ENCODE data around the gene LRFN2.

The LRFN2 gene

DNA sequence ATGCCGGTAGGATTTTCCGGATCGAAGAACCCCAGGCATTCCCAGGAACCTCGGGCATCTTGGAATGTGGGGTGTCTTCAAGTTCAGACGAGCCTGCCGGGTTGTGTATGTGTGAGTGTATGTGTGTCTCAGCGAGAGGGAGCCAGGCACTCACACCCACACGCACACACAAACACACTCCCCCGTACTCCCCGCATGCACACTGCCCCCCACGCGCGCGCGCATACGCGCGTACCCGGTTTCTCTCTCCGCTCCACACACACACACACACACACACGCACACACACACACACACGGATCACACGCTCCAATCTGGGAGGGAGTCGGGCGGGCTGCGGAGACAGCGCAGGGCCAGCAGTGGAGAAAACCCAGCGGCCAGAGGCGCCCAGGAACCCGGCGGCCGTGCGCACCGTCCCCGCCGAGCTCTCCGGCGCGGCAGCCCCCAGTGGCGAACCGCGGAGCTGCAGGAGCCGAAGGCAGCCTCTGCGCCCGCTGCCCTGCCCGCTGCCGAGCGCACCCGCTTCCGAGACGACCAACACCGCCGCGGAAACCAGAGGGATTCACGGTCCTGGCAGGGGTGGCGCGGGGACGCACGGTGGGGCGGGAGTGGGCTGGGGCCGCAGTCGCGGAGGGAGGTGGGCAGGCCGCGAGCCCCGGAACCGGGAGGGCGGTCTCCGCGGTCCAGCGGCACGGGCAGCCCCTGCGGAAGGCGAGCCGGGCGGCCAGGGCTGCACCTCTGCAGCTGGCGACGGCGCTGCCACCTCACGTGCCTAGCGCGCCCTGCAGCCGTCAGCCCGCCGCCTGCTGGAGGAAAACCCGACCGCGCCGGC is at the start of gene LRFN2:
Gene LRFN2 (minus strand): TSS at position 125 of the 830 bp plus-strand sequence.
- Histone ChIP-seq H3K4me1 (ENCODE audit: control insufficient read depth, insufficient read depth, low read length) (peaks cover 22% of the 10 kb centered on the region), H3K9me3 (ENCODE audit: control insufficient read depth in 2 of 2, low read length in 2 of 2) (no peaks in the 10 kb centered on the region), H3K9ac (ENCODE audit: low read length in 2 of 2) (peak within 1 kb of the TSS in 1 of 2 donors; percentile 22), H3K36me3 (ENCODE audit: control insufficient read depth in 2 of 2, insufficient read depth in 2 of 2, low read length in 2 of 2) (no peaks in the 10 kb centered on the region), H3K27me3 (ENCODE audit: control insufficient read depth in 1 of 2, insufficient read depth in 2 of 2, low read length in 2 of 2) (peaks cover 29 to 34% of the 10 kb centered on the region in 2 donors), H3K27ac (ENCODE audit: low read length) (no peak within 1 kb of the TSS), H3K4me3 (ENCODE audit: low read length in 2 of 2) (peak within 1 kb of the TSS; percentile 67 to 78)

DNA sequence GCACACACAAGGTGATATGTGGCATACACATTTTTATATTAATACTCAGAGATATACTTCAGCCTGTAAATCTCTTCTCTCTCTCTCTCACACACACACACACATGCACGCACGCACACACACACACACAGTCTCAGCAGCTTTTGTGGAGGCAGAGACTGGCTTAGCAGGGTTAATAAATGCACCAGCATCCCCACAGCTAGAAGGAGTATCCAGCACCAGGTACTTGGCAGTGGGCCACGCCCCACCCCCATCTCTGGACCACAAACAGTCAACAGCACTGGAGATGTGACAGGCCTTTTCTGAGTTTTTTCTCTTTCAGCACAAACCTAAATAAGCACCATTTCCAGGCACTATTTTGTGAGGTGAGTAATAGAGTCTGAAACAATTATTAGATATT is 47.3 kb upstream of the LRFN2 start:
- Histone ChIP-seq H3K27me3 (ENCODE audit: control insufficient read depth in 1 of 2, insufficient read depth in 2 of 2, low read length in 2 of 2) (peaks cover 0 to 8% of the 10 kb centered on the region in 2 donors), H3K4me1 (ENCODE audit: control insufficient read depth, insufficient read depth, low read length) (no peaks in the 10 kb centered on the region), H3K9me3 (ENCODE audit: control insufficient read depth in 2 of 2, low read length in 2 of 2) (no peaks in the 10 kb centered on the region), H3K36me3 (ENCODE audit: control insufficient read depth in 2 of 2, insufficient read depth in 2 of 2, low read length in 2 of 2) (no peaks in the 10 kb centered on the region), H3K9ac (ENCODE audit: low read length in 2 of 2) (no peak overlapping the region), H3K27ac (ENCODE audit: low read length) (no peak overlapping the region), H3K4me3 (ENCODE audit: low read length in 2 of 2) (no peak overlapping the region)

DNA sequence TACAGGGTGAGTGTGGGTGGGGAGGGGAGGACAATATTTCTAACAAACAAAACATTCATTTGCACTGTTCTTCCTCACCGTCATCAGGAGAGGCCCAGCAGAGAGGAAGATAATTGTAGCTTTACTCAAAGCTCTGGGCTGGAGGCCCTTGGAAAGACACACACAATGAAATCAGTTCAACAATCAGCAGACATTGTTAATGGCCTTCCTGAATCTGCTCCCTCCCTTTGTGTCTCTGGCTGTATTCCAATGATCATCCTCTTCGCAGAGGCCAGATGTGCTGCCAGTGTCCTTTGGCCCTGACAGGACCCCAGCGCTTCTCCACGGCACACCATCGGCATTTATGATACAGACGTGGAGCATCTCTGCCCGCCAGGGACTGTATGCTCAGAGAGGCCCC is 44.6 kb upstream of the LRFN2 start:
- Histone ChIP-seq H3K27ac (ENCODE audit: low read length) (no peak overlapping the region), H3K9me3 (ENCODE audit: control insufficient read depth in 2 of 2, low read length in 2 of 2) (no peaks in the 10 kb centered on the region), H3K27me3 (ENCODE audit: control insufficient read depth in 1 of 2, insufficient read depth in 2 of 2, low read length in 2 of 2) (peaks cover 0 to 8% of the 10 kb centered on the region in 2 donors), H3K36me3 (ENCODE audit: control insufficient read depth in 2 of 2, insufficient read depth in 2 of 2, low read length in 2 of 2) (no peaks in the 10 kb centered on the region), H3K4me1 (ENCODE audit: control insufficient read depth, insufficient read depth, low read length) (no peaks in the 10 kb centered on the region), H3K9ac (ENCODE audit: low read length in 2 of 2) (no peak overlapping the region), H3K4me3 (ENCODE audit: low read length in 2 of 2) (no peak overlapping the region)

DNA sequence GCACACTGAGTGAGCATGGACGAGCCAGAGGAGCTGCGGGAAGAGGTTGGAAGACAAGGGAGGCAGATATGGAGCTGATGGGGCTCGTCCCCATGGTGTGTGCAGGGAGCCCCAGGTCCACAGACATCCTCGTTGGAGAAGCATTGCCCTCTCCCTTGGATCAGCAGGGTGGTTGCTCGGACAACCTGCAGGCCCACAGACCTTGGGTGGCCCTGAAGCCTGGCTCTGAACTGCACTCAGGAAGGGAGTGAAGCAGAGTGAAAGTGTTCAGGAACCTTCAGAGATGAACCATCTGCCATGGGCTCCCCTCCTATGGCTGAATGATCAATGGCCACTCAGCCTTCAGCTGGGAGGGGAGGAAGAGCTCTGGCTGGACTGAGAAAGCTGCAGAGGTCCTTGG is 43.3 kb upstream of the LRFN2 start:
- H3K9ac ChIP-seq (ENCODE audit: low read length in 2 of 2) = no peak overlapping the region
- no peak overlapping the region for H3K27ac ChIP-seq (ENCODE audit: low read length)
- H3K4me1 ChIP-seq (ENCODE audit: control insufficient read depth, insufficient read depth, low read length) = no peaks in the 10 kb centered on the region
- H3K36me3 ChIP-seq (ENCODE audit: control insufficient read depth in 2 of 2, insufficient read depth in 2 of 2, low read length in 2 of 2) = no peaks in the 10 kb centered on the region
- H3K9me3 ChIP-seq (ENCODE audit: control insufficient read depth in 2 of 2, low read length in 2 of 2) = peaks cover 0 to 6% of the 10 kb centered on the region in 2 donors
- H3K27me3 ChIP-seq (ENCODE audit: control insufficient read depth in 1 of 2, insufficient read depth in 2 of 2, low read length in 2 of 2) = peaks cover 0 to 8% of the 10 kb centered on the region in 2 donors
- H3K4me3 ChIP-seq (ENCODE audit: low read length in 2 of 2) = no peak overlapping the region

DNA sequence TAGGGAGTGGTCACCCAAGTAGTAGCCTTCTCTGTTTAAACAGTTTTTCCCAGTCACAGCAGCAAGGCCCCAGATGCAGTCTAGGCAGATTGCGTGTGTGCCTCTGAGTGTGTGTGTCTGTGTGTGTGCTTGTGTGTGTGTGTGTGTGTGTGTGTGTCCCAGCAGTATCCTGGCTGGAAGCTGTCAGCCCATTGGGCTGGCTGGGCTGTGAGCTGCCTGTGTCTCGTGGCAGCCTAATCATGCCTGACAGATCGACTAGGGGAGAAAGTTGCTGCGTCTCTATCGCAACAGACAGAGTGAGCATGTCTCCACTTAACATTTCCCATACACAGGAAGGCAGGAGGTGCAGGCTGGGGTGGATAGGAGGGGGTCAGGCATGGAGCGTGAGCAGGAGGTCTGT is 42.9 kb upstream of the LRFN2 start:
- no peak overlapping the region for H3K27ac ChIP-seq (ENCODE audit: low read length)
- H3K4me1 ChIP-seq (ENCODE audit: control insufficient read depth, insufficient read depth, low read length) = no peaks in the 10 kb centered on the region
- no peak overlapping the region for H3K4me3 ChIP-seq (ENCODE audit: low read length in 2 of 2)
- peaks cover 0 to 8% of the 10 kb centered on the region in 2 donors for H3K9me3 ChIP-seq (ENCODE audit: control insufficient read depth in 2 of 2, low read length in 2 of 2)
- H3K36me3 ChIP-seq (ENCODE audit: control insufficient read depth in 2 of 2, insufficient read depth in 2 of 2, low read length in 2 of 2) = no peaks in the 10 kb centered on the region
- H3K9ac ChIP-seq (ENCODE audit: low read length in 2 of 2) = no peak overlapping the region
- peaks cover 0 to 8% of the 10 kb centered on the region in 2 donors for H3K27me3 ChIP-seq (ENCODE audit: control insufficient read depth in 1 of 2, insufficient read depth in 2 of 2, low read length in 2 of 2)

DNA sequence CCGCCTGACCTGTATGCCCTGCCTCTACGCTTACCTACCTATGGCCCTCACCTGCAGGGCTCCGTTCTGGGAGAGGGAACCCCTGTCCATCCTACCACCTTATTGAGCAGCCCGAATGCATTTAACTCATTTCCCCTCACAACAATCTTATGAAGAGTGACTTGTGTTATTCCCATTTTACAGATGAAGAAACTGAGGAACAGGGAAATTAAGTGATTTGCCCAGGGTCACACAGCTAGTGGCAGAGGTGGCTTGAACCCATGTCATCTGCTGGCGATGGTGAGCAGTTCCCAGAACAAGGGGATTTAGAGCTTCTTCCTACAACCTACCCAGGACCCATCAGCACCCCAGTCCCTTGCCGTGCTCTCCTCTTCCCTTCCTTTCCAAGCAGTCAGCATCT is 42.3 kb upstream of the LRFN2 start:
- Histone ChIP-seq H3K9ac (ENCODE audit: low read length in 2 of 2) (no peak overlapping the region), H3K4me3 (ENCODE audit: low read length in 2 of 2) (no peak overlapping the region), H3K36me3 (ENCODE audit: control insufficient read depth in 2 of 2, insufficient read depth in 2 of 2, low read length in 2 of 2) (no peaks in the 10 kb centered on the region), H3K9me3 (ENCODE audit: control insufficient read depth in 2 of 2, low read length in 2 of 2) (peaks cover 0 to 10% of the 10 kb centered on the region in 2 donors), H3K27ac (ENCODE audit: low read length) (no peak overlapping the region), H3K27me3 (ENCODE audit: control insufficient read depth in 1 of 2, insufficient read depth in 2 of 2, low read length in 2 of 2) (peaks cover 0 to 8% of the 10 kb centered on the region in 2 donors), H3K4me1 (ENCODE audit: control insufficient read depth, insufficient read depth, low read length) (no peaks in the 10 kb centered on the region)

DNA sequence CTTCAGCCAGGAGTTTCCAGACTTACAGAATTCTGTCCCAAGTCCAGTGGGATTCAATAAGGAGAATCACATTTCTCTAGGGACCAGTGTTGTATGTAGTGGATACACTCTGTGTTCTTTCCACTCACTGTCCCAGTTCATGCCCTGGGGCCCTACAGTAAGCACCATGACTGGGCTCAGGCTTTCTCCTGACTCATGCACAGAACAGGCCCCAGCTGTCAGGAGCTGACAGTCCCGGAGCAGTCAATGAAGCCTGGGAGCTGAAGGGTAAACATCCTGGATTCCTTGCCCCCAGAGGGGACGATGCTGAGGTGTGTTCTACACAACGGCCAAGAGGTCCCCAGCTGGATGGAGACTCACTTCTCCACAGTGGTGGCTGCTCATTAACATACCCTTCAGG is 40.2 kb upstream of the LRFN2 start:
- no peak overlapping the region for H3K9ac ChIP-seq (ENCODE audit: low read length in 2 of 2)
- no peaks in the 10 kb centered on the region for H3K36me3 ChIP-seq (ENCODE audit: control insufficient read depth in 2 of 2, insufficient read depth in 2 of 2, low read length in 2 of 2)
- H3K4me1 ChIP-seq (ENCODE audit: control insufficient read depth, insufficient read depth, low read length) = no peaks in the 10 kb centered on the region
- no peak overlapping the region for H3K27ac ChIP-seq (ENCODE audit: low read length)
- peaks cover 0 to 10% of the 10 kb centered on the region in 2 donors for H3K9me3 ChIP-seq (ENCODE audit: control insufficient read depth in 2 of 2, low read length in 2 of 2)
- H3K4me3 ChIP-seq (ENCODE audit: low read length in 2 of 2) = no peak overlapping the region
- H3K27me3 ChIP-seq (ENCODE audit: control insufficient read depth in 1 of 2, insufficient read depth in 2 of 2, low read length in 2 of 2) = peaks cover 0 to 8% of the 10 kb centered on the region in 2 donors

DNA sequence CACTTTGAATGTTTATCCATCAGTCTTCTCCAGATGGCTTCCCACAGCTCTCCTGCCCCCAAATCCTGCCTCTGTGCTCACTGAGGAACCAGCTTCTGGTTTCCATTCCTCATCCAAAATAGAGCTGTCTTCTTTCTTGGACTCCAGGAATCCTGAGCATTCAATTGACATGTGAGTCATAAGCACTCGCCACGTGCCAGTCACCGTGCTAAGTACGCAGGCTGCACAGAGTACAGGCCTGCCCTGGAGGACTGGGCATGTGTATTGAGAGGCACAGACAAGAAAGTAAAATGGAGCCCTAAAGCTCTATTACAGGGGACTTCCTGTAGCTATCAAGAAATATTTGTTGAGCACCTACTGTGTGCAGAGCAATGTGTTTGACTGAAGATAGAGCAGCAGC is 39.7 kb upstream of the LRFN2 start:
- Histone ChIP-seq H3K9ac (ENCODE audit: low read length in 2 of 2) (no peak overlapping the region), H3K36me3 (ENCODE audit: control insufficient read depth in 2 of 2, insufficient read depth in 2 of 2, low read length in 2 of 2) (no peaks in the 10 kb centered on the region), H3K27me3 (ENCODE audit: control insufficient read depth in 1 of 2, insufficient read depth in 2 of 2, low read length in 2 of 2) (peaks cover 0 to 8% of the 10 kb centered on the region in 2 donors), H3K4me1 (ENCODE audit: control insufficient read depth, insufficient read depth, low read length) (no peaks in the 10 kb centered on the region), H3K4me3 (ENCODE audit: low read length in 2 of 2) (no peak overlapping the region), H3K9me3 (ENCODE audit: control insufficient read depth in 2 of 2, low read length in 2 of 2) (peaks cover 0 to 10% of the 10 kb centered on the region in 2 donors), H3K27ac (ENCODE audit: low read length) (no peak overlapping the region)

DNA sequence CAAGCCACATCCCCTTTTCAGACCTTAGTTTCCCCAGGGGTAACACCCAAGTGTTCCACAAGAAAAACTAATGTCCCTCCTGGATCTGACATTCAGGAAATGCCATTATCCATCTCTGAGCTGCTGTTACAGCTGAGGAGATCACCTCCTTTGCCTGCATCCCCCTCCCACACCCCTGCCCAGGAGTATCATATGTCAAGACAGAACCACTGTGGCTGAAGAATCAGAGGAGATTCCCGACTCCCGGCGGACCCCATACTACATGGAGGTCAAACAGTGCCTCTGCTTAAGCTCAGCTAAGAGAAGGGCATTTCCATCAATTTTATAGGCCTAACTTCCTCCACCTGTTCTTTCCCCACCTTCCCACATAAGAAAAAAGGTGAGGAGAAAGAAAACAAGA is 36.8 kb upstream of the LRFN2 start:
- H3K4me3 ChIP-seq (ENCODE audit: low read length in 2 of 2) = no peak overlapping the region
- peaks cover 0 to 10% of the 10 kb centered on the region in 2 donors for H3K9me3 ChIP-seq (ENCODE audit: control insufficient read depth in 2 of 2, low read length in 2 of 2)
- H3K36me3 ChIP-seq (ENCODE audit: control insufficient read depth in 2 of 2, insufficient read depth in 2 of 2, low read length in 2 of 2) = no peaks in the 10 kb centered on the region
- H3K27ac ChIP-seq (ENCODE audit: low read length) = no peak overlapping the region
- peaks cover 4% of the 10 kb centered on the region in 2 donors for H3K27me3 ChIP-seq (ENCODE audit: control insufficient read depth in 1 of 2, insufficient read depth in 2 of 2, low read length in 2 of 2)
- no peak overlapping the region for H3K9ac ChIP-seq (ENCODE audit: low read length in 2 of 2)
- no peaks in the 10 kb centered on the region for H3K4me1 ChIP-seq (ENCODE audit: control insufficient read depth, insufficient read depth, low read length)

DNA sequence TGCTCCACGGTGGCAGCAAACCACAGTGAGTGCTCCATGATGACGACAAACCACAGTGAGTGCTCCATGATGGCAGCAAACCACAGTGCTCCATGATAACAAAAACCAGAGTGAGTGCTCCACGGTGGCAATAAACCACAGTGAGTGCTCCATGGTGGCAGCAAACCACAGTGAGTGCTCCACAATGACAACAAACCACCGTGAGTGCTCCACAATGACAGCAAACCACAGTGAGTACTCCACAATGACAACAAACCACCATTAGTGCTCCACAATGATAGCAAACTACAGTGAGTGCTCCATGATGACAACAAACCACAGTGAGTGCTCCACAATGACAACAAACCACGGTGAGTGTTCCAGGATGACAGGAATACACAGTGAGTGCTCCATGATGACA is 36.0 kb upstream of the LRFN2 start:
- Histone ChIP-seq H3K27me3 (ENCODE audit: control insufficient read depth in 1 of 2, insufficient read depth in 2 of 2, low read length in 2 of 2) (peaks cover 4 to 7% of the 10 kb centered on the region in 2 donors), H3K4me1 (ENCODE audit: control insufficient read depth, insufficient read depth, low read length) (no peaks in the 10 kb centered on the region), H3K9ac (ENCODE audit: low read length in 2 of 2) (no peak overlapping the region), H3K27ac (ENCODE audit: low read length) (no peak overlapping the region), H3K36me3 (ENCODE audit: control insufficient read depth in 2 of 2, insufficient read depth in 2 of 2, low read length in 2 of 2) (no peaks in the 10 kb centered on the region), H3K9me3 (ENCODE audit: control insufficient read depth in 2 of 2, low read length in 2 of 2) (peaks cover 0 to 10% of the 10 kb centered on the region in 2 donors), H3K4me3 (ENCODE audit: low read length in 2 of 2) (no peak overlapping the region)

DNA sequence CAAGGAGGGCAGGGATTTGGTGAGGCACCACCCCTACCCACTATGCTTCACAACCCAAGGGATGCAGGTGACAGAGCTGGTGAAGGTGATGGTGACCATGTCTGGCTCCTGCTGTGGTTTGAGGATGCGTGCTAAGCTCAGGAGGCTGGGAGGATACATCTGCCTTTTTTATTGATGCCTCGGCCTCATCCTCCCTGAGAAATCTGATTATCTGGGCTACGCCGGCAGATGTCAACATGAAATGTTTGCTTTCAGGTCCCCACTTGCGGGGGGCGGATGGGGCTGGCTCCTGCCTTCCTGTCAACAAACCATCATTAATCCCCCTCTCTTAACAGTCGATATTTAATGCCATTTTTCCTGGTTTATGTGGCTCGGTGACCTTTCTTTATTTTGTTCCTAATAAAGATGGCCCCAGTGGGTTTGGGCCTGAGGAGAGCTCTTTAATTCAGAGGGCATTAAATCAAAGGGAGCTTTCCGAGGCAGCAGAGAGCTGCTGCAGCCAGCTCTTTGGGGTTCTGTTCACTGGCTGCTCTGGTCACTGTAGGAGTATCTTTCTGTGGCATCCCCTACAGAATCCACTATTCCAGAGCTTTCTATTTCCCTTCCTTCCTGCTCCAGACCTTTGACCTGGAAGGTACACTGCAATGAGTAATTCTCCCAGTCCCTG is 33.5 kb upstream of the LRFN2 start:
- Histone ChIP-seq H3K36me3 (ENCODE audit: control insufficient read depth in 2 of 2, insufficient read depth in 2 of 2, low read length in 2 of 2) (no peaks in the 10 kb centered on the region), H3K9me3 (ENCODE audit: control insufficient read depth in 2 of 2, low read length in 2 of 2) (peaks cover 0 to 6% of the 10 kb centered on the region in 2 donors), H3K27me3 (ENCODE audit: control insufficient read depth in 1 of 2, insufficient read depth in 2 of 2, low read length in 2 of 2) (peaks cover 7% of the 10 kb centered on the region in 2 donors), H3K9ac (ENCODE audit: low read length in 2 of 2) (no peak overlapping the region), H3K4me1 (ENCODE audit: control insufficient read depth, insufficient read depth, low read length) (no peaks in the 10 kb centered on the region), H3K4me3 (ENCODE audit: low read length in 2 of 2) (no peak overlapping the region), H3K27ac (ENCODE audit: low read length) (no peak overlapping the region)

Measured in stomach smooth muscle (tissue), 2 donors.